HG02938 (cell line): ENCODE results near the gene ZNF850.
"Not testable (repeated sequence)": the region's sequence is repeated elsewhere in the genome, so short reads cannot be mapped to it uniquely, and the experiment has no call there.

Source experiments
- ATAC-seq: cut with Tn5 transposase; IDR thresholded peaks from one replicate; pipeline ENCODE4 v1.9.1; 2021; ENCODE audit warnings: mild to moderate bottlenecking, moderate library complexity; ENCODE audit not compliant: unreplicated experiment

Gene ZNF850

GRCh38 chr19:36772311-36773222 lies at the start of gene ZNF850:
TSS of gene ZNF850 (minus strand) at chr19:36772807. CDS start at chr19:36762606, 10,201 bp downstream.
- peak; percentile 92 for ATAC-seq

GRCh38 chr19:36821758-36822157 lies 49.2 kb upstream of the ZNF850 start:
- ATAC-seq, result no peak

GRCh38 chr19:36819130-36819630 lies 46.6 kb upstream of the ZNF850 start:
- no peak for ATAC-seq

GRCh38 chr19:36807029-36807428 lies 34.4 kb upstream of the ZNF850 start:
- no peak for ATAC-seq

- no peak for ATAC-seq
These were observed 32.8 kb upstream of the ZNF850 start for GRCh38 chr19:36805364-36805763.

- no peak for ATAC-seq
These were observed 25.1 kb upstream of the ZNF850 start for GRCh38 chr19:36797786-36798108.

- no peak for ATAC-seq
These were observed 24.0 kb upstream of the ZNF850 start for GRCh38 chr19:36796714-36796992.

GRCh38 chr19:36791420-36792141 lies 19.0 kb upstream of the ZNF850 start:
- ATAC-seq, result not testable (repeated sequence)

- no peak for ATAC-seq
These were observed 3.2 kb upstream of the ZNF850 start for GRCh38 chr19:36775768-36776167.

- ATAC-seq, result no peak
These were observed 594 bp upstream of the ZNF850 start for GRCh38 chr19:36773223-36773579.

GRCh38 chr19:36771261-36772231 lies 1.1 kb downstream of the ZNF850 start:
- no peak for ATAC-seq

GRCh38 chr19:36750066-36750691 lies 22.4 kb downstream of the ZNF850 start:
- ATAC-seq, result no peak

- not testable (repeated sequence) for ATAC-seq
These were observed 23.0 kb downstream of the ZNF850 start for GRCh38 chr19:36749613-36750012.

GRCh38 chr19:36748431-36749275 lies 24.0 kb downstream of the ZNF850 start:
- ATAC-seq, result no peak

GRCh38 chr19:36747750-36748149 lies 24.9 kb downstream of the ZNF850 start:
- no peak for ATAC-seq

GRCh38 chr19:36745870-36746269 lies 26.7 kb downstream of the ZNF850 start:
- ATAC-seq, result no peak

GRCh38 chr19:36736166-36736565 lies 36.4 kb downstream of the ZNF850 start:
- not testable (repeated sequence) for ATAC-seq

- ATAC-seq, result no peak
These were observed 52.7 kb downstream of the ZNF850 start for GRCh38 chr19:36719687-36720556.

- no peak for ATAC-seq
These were observed 63.2 kb downstream of the ZNF850 start for GRCh38 chr19:36709423-36709822.
